Sigmoid colon (tissue), 7 donors: ENCODE results near the gene PLCB1. TPM values are rescaled to one million over a fixed set of nuclear protein-coding genes. Genes with fewer than 3 reads are reported as not detected.

ENCODE experiments used
- DNase-seq: peaks from one replicate; pipeline ENCODE4 v3.0.0-alpha.2; 2019
- H3K27ac ChIP-seq, 4 donors: fragments of 200-600 bp; sonication (generic); one replicate each; pipeline ENCODE4 v1.5.1; 2016 to 2019; ENCODE audit warnings: mild to moderate bottlenecking in 1 of 4
- H3K27me3 ChIP-seq, 3 donors: fragments of 200-600 bp; sonication (generic); one replicate each; pipeline ENCODE4 v1.5.1; 2019; ENCODE audit warnings: mild to moderate bottlenecking in 1 of 3
- H3K36me3 ChIP-seq, 4 donors: fragments of 200-600 bp; sonication (generic); one replicate each; pipeline ENCODE4 v1.5.1; 2016 to 2019
- H3K4me1 ChIP-seq, 4 donors: fragments of 200-600 bp; sonication (generic); one replicate each; pipeline ENCODE4 v1.5.1; 2017 to 2019
- H3K4me3 ChIP-seq, 4 donors: fragments of 200-600 bp; sonication (generic); one replicate each; pipeline ENCODE4 v1.5.1; 2017 to 2019; ENCODE audit warnings: mild to moderate bottlenecking in 2 of 4, moderate library complexity in 1 of 4
- H3K9me3 ChIP-seq, 4 donors: fragments of 200-600 bp in 3 of 4; sonication (generic) in 3 of 4; one replicate each; pipeline versions ENCODE4 v1.5.1 to v1.6.1; 2013 to 2019
- EP300 ChIP-seq, 4 donors: sonication (generic); formaldehyde crosslinking; IDR thresholded peaks; one replicate each; pipeline ENCODE4 v1.6.1; 2017; ENCODE audit warnings: antibody characterized with exemption in 4 of 4
- POLR2A ChIP-seq, 2 donors: fragments of 450-650 bp; IDR thresholded peaks; one replicate each; pipeline ENCODE4 v1.6.1; 2016; ENCODE audit warnings: antibody characterized with exemption in 2 of 2, mild to moderate bottlenecking in 2 of 2, moderate library complexity in 2 of 2
- POLR2AphosphoS5 ChIP-seq, 4 donors: sonication (generic); formaldehyde crosslinking; IDR thresholded peaks; one replicate each; pipeline ENCODE4 v1.6.1; 2017; ENCODE audit warnings: antibody characterized with exemption in 4 of 4
- WGBS, 2 donors: extraction: QIAGEN DNeasy Blood & Tissue Kit; methylation state at CpG; one replicate each; pipeline ENCODE4 v1.1.7; 2013; 5-methylcytosine and 5-hydroxymethylcytosine counted together
- intact Hi-C: fragments of 100-400 bp; cut with DNase I; formaldehyde crosslinking; loops from one replicate; pipeline ENCODE4 v1.15.1; 2023
- polyA plus RNA-seq, 3 donors: library from polyadenylated mRNA; stranded (reverse); fragments of 200-250 nt; gene quantifications; one replicate each; pipeline ENCODE4 v1.2.3, GENCODE V29; 2013
- total RNA-seq, 4 donors: library from RNA; depleted of rRNA; stranded (reverse); fragments of >200 nt; gene quantifications; one replicate each; pipeline ENCODE4 v1.1.0, GENCODE V29; 2016
- TF ChIP-seq, protein P1 (sequence below), 4 experiments: fragments of 450-650 bp in 3 of 4; fragments of 200-600 bp in 1 of 4; IDR thresholded peaks; one replicate each; pipeline ENCODE4 v1.5.1; 2016 to 2019; ENCODE audit warnings: antibody characterized with exemption in 4 of 4, mild to moderate bottlenecking in 3 of 4, moderate library complexity in 2 of 4
- donor health status: healthy with polysubstance abuse.
- donor health status: Bipolar disorder and iron deficiency.
- donor health status: healthy.

Gene PLCB1
- total and polyA plus RNA-seq, 7 donors: 0.92 to 117 (median 86.7) TPM

DNA sequence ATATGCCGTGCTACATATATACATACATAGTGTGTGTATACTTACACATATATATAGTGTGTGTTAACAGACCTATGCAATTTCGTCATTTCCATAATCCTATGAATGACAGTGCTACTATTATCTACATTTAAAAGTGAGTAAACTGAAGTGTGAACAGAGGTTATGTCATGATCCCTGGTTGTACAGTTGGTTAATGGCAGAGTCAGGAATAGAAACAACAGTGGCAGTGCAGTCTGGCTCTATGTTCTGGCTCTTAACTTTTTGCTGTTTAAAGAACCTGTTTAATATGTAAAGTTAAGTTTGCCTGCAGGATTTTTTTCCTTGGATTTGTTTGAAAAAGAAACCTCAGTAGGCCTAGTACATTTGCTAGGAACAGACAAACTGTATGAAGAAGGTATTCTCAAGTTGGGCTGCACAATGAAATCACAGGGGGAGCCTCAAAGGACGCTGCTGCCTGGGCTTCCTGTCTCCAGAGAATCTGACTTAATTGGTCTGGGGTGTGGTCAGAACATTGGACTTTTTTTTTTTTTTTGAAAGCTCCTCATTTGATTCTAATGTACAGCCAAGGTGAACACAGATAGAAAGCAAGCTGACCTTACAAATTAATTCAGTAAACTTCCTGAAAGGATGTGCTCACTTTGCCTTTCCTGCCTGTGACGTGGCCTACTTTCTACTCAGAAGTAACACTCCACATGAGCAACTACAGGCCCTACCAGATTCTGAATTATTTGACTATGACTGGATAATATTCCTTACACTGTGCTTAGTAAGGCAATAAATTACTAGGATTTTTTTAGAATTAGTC is 29.4 kb downstream of the PLCB1 start:
- 54 to 62% methylated on average over 4 of the region's 4 CpGs for WGBS, 2 donors
- Histone ChIP-seq H3K27ac (peak overlapping the region; percentile 15 to 68 (median 56)), H3K36me3 (no peaks in the 10 kb centered on the region), H3K4me1 (peaks cover 0 to 32% (median 28%) of the 10 kb centered on the region in 4 donors), H3K4me3 (no peak overlapping the region), H3K9me3 (no peaks in the 10 kb centered on the region), H3K27me3 (no peaks in the 10 kb centered on the region)
- intact Hi-C loops: no loop called here
- no peak for DNase-seq
- TF ChIP-seq POLR2AphosphoS5 (IDR thresholded peaks at IDR 0.05) (peak in 2 of 4 donors; percentile 30 to 43), POLR2A (IDR thresholded peaks at IDR 0.05) (no peak), EP300 (IDR thresholded peaks at IDR 0.05) (no peak)

GRCh38 chr20:8162610-8163009 is 30.5 kb downstream of the PLCB1 start:
- intact Hi-C loops: no loop called here
- no peak for DNase-seq
- H3K27ac ChIP-seq: peak overlapping the region in 3 of 4 donors; percentile 52 to 68 (median 61)
- H3K9me3 ChIP-seq: no peaks in the 10 kb centered on the region
- WGBS, 2 donors: 88 to 89% methylated on average over 2 of the region's 2 CpGs
- no peak overlapping the region for H3K4me3 ChIP-seq
- H3K27me3 ChIP-seq: no peaks in the 10 kb centered on the region
- TF ChIP-seq, protein P1, sequence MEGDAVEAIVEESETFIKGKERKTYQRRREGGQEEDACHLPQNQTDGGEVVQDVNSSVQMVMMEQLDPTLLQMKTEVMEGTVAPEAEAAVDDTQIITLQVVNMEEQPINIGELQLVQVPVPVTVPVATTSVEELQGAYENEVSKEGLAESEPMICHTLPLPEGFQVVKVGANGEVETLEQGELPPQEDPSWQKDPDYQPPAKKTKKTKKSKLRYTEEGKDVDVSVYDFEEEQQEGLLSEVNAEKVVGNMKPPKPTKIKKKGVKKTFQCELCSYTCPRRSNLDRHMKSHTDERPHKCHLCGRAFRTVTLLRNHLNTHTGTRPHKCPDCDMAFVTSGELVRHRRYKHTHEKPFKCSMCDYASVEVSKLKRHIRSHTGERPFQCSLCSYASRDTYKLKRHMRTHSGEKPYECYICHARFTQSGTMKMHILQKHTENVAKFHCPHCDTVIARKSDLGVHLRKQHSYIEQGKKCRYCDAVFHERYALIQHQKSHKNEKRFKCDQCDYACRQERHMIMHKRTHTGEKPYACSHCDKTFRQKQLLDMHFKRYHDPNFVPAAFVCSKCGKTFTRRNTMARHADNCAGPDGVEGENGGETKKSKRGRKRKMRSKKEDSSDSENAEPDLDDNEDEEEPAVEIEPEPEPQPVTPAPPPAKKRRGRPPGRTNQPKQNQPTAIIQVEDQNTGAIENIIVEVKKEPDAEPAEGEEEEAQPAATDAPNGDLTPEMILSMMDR (IDR thresholded peaks at IDR 0.05): no peak
- TF ChIP-seq POLR2A (IDR thresholded peaks at IDR 0.05) (no peak), EP300 (IDR thresholded peaks at IDR 0.05) (no peak), POLR2AphosphoS5 (IDR thresholded peaks at IDR 0.05) (no peak)
- peaks cover 0 to 22% (median 21%) of the 10 kb centered on the region in 4 donors for H3K4me1 ChIP-seq
- H3K36me3 ChIP-seq: no peaks in the 10 kb centered on the region

GRCh38 chr20:8163543-8163942 is 31.5 kb downstream of the PLCB1 start:
- no peak for DNase-seq
- Histone ChIP-seq H3K27ac (no peak overlapping the region), H3K4me1 (peaks cover 0 to 22% (median 21%) of the 10 kb centered on the region in 4 donors), H3K4me3 (no peak overlapping the region), H3K36me3 (no peaks in the 10 kb centered on the region), H3K9me3 (no peaks in the 10 kb centered on the region), H3K27me3 (no peaks in the 10 kb centered on the region)
- intact Hi-C loops: no loop called here
- TF ChIP-seq EP300 (IDR thresholded peaks at IDR 0.05) (no peak), POLR2AphosphoS5 (IDR thresholded peaks at IDR 0.05) (no peak), POLR2A (IDR thresholded peaks at IDR 0.05) (no peak)
- TF ChIP-seq, protein P1 (IDR thresholded peaks at IDR 0.05): no peak
- 93 to 95% methylated on average over 4 of the region's 4 CpGs for whole genome bisulfite sequencing, 2 donors

DNA sequence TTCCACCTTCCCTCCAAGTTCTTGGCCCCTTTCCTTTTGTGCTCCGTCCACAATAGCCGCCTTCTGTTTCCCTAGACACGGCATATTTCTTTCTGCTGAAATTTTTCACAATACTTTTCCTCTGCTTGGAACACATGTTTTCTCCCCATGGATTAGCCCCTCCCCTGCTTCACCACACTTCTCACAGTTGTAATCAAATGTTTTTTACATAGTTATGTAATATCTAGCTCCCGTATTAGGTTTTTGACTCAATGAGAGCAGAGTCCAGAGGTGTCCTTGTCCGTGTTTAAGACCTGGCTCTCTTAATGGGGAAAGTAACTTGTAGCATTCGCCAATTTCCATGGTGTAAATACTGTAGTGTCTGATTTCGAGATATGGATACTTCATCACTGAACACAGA is 34.7 kb downstream of the PLCB1 start:
- TF ChIP-seq POLR2A (IDR thresholded peaks at IDR 0.05): no peak
- TF ChIP-seq, protein P1 (IDR thresholded peaks at IDR 0.05): no peak
- no peak for TF ChIP-seq EP300 (IDR thresholded peaks at IDR 0.05)
- TF ChIP-seq POLR2AphosphoS5 (IDR thresholded peaks at IDR 0.05): no peak
- Histone ChIP-seq H3K27ac (no peak overlapping the region), H3K36me3 (no peaks in the 10 kb centered on the region), H3K4me1 (peaks cover 0 to 21% (median 16%) of the 10 kb centered on the region in 4 donors), H3K4me3 (no peak overlapping the region), H3K9me3 (no peaks in the 10 kb centered on the region), H3K27me3 (no peaks in the 10 kb centered on the region)
- 93% methylated on average over 7 of the region's 7 CpGs for WGBS, 2 donors
- intact Hi-C loops: no loop called here
- DNase-seq: no peak

GRCh38 chr20:8168785-8169288 is 36.8 kb downstream of the PLCB1 start:
- Histone ChIP-seq H3K36me3 (no peaks in the 10 kb centered on the region), H3K27me3 (no peaks in the 10 kb centered on the region), H3K9me3 (no peaks in the 10 kb centered on the region), H3K27ac (no peak overlapping the region), H3K4me1 (peaks cover 0 to 8% (median 3%) of the 10 kb centered on the region in 4 donors), H3K4me3 (no peak overlapping the region)
- intact Hi-C loops: no loop called here
- TF ChIP-seq, protein P1 (IDR thresholded peaks at IDR 0.05): no peak
- TF ChIP-seq POLR2AphosphoS5 (IDR thresholded peaks at IDR 0.05) (no peak), POLR2A (IDR thresholded peaks at IDR 0.05) (no peak)
- DNase-seq: no peak
- WGBS, 2 donors: 91 to 94% methylated on average over 3 of the region's 3 CpGs
